Measurements from ENCODE around the gene IGLON5.

The IGLON5 gene

GRCh38 chr19:51341976-51342580 lies 30.6 kb downstream of the IGLON5 start, which contains the start of gene VSIG10L:
VSIG10L (minus strand) TSS chr19:51342139; CDS start chr19:51342124, 15 bp downstream.
- in situ Hi-C loops (cut with HindIII; ENCODE audit: low sequenced_read_pairs) = no loop called here
- no peak for DNase-seq (ENCODE audit: low read depth, low spot score)
- H3K4me3 ChIP-seq (ENCODE audit: low read depth, low read length) = no peak within 1 kb of the TSS
- no peak for TF ChIP-seq CTCF (IDR thresholded peaks at IDR 0.05; ENCODE audit: low read depth, low read length)

- H3K4me3 ChIP-seq (ENCODE audit: low read depth, low read length) = no peak overlapping the region
- no peak for DNase-seq (ENCODE audit: low read depth, low spot score)
- no peak for TF ChIP-seq CTCF (IDR thresholded peaks at IDR 0.05; ENCODE audit: low read depth, low read length)
- in situ Hi-C loops (cut with HindIII; ENCODE audit: low sequenced_read_pairs) = no loop called here
Measured at GRCh38 chr19:51342631-51343569, 31.5 kb downstream of the IGLON5 start.

GRCh38 chr19:51345076-51345620 lies 33.7 kb downstream of the IGLON5 start:
- no peak for TF ChIP-seq CTCF (IDR thresholded peaks at IDR 0.05; ENCODE audit: low read depth, low read length)
- no peak for DNase-seq (ENCODE audit: low read depth, low spot score)
- in situ Hi-C loops (cut with HindIII; ENCODE audit: low sequenced_read_pairs) = no loop called here
- H3K4me3 ChIP-seq (ENCODE audit: low read depth, low read length) = no peak overlapping the region

- TF ChIP-seq CTCF (IDR thresholded peaks at IDR 0.05; ENCODE audit: low read depth, low read length) = no peak
- H3K4me3 ChIP-seq (ENCODE audit: low read depth, low read length) = no peak overlapping the region
- no peak for DNase-seq (ENCODE audit: low read depth, low spot score)
- in situ Hi-C loops (cut with HindIII; ENCODE audit: low sequenced_read_pairs) = no loop called here
Measured at GRCh38 chr19:51346742-51347141, 35.3 kb downstream of the IGLON5 start.

- no peak for DNase-seq (ENCODE audit: low read depth, low spot score)
- in situ Hi-C loops (cut with HindIII; ENCODE audit: low sequenced_read_pairs) = no loop called here
- TF ChIP-seq CTCF (IDR thresholded peaks at IDR 0.05; ENCODE audit: low read depth, low read length) = no peak
- no peak overlapping the region for H3K4me3 ChIP-seq (ENCODE audit: low read depth, low read length)
Measured at GRCh38 chr19:51347209-51347928, 35.9 kb downstream of the IGLON5 start.
